ENCODE measurements around the gene CLSTN2.

CLSTN2 gene

DNA sequence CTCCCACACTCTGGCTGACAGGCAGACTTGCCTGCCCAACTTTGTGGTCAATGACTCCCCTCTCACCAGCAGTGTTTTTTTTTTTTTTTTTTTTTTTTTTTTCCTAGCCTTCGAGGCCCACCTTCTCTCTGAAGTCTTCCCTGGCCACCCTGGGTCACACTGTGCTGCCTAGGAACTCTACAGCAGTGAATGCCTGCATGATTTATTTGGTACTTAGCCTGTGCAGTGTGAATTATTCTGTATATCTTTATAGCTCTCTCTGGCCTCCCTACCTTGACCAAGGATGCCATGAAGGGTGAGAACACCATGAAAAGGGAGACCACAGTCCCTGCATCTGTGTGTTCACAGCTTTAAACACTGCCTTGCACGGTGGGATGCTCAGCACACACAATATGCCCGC is 141.6 kb downstream of the CLSTN2 start:
- Histone ChIP-seq H3K9me2 (replicated peaks; ENCODE audit: insufficient read depth, low read length) (no peaks in the 10 kb centered on the region), H3F3A (ENCODE audit: insufficient read depth, low read length) (no peaks in the 10 kb centered on the region), H3K79me2 (ENCODE audit: low read length) (no peaks in the 10 kb centered on the region), H3K36me3 (replicated peaks; ENCODE audit: insufficient read depth, low read length) (no peaks in the 10 kb centered on the region), H3K9me3 (replicated peaks; ENCODE audit: insufficient read depth, low read length) (no peaks in the 10 kb centered on the region), H4K20me1 (ENCODE audit: insufficient read depth, low read length) (no peaks in the 10 kb centered on the region), H3K4me2 (ENCODE audit: low read depth, low read length) (no peak overlapping the region), H3K9ac (ENCODE audit: low read length) (no peak overlapping the region), H3K27me3 (replicated peaks; ENCODE audit: insufficient read depth, low read length) (no peaks in the 10 kb centered on the region), H2AFZ (ENCODE audit: low read length) (no peak overlapping the region), H3K4me1 (ENCODE audit: low read length) (no peaks in the 10 kb centered on the region), H3K4me3 (ENCODE audit: low read length) (no peak overlapping the region), H3K27ac (ENCODE audit: low read length) (no peak overlapping the region)
- no peak for DNase-seq
- TF ChIP-seq EZH2 (optimal IDR thresholded peaks at IDR 0.05; ENCODE audit: low read depth, low read length) (no peak), EZH2phosphoT487 (IDR thresholded peaks at IDR 0.05; ENCODE audit: low read length) (no peak)
- TF ChIP-seq, protein P1, sequence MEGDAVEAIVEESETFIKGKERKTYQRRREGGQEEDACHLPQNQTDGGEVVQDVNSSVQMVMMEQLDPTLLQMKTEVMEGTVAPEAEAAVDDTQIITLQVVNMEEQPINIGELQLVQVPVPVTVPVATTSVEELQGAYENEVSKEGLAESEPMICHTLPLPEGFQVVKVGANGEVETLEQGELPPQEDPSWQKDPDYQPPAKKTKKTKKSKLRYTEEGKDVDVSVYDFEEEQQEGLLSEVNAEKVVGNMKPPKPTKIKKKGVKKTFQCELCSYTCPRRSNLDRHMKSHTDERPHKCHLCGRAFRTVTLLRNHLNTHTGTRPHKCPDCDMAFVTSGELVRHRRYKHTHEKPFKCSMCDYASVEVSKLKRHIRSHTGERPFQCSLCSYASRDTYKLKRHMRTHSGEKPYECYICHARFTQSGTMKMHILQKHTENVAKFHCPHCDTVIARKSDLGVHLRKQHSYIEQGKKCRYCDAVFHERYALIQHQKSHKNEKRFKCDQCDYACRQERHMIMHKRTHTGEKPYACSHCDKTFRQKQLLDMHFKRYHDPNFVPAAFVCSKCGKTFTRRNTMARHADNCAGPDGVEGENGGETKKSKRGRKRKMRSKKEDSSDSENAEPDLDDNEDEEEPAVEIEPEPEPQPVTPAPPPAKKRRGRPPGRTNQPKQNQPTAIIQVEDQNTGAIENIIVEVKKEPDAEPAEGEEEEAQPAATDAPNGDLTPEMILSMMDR (IDR thresholded peaks at IDR 0.05; ENCODE audit: low read length) = no peak

DNA sequence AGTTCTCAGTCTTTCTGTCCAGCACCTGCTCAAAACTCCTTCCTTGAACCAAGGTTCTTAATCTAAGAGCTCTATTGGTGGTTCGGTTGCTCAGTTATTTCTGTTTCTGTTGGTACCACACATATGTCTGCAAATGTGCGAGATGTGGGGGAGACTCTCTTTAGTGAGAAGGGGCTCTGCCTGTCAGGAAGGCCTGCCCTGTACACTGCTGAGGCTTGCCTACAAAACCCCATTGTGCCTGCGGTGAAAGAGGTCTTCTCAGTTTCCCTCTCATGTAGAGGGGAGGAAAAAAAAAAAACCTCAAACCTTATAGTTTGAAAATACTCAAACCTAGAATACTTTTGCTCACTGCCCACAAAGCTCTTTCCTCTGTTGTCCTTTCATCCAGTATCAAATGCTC is 142.4 kb downstream of the CLSTN2 start:
- Histone ChIP-seq H3K27ac (ENCODE audit: low read length) (no peak overlapping the region), H3F3A (ENCODE audit: insufficient read depth, low read length) (no peaks in the 10 kb centered on the region), H3K9me3 (replicated peaks; ENCODE audit: insufficient read depth, low read length) (no peaks in the 10 kb centered on the region), H3K4me1 (ENCODE audit: low read length) (no peaks in the 10 kb centered on the region), H3K27me3 (replicated peaks; ENCODE audit: insufficient read depth, low read length) (no peaks in the 10 kb centered on the region), H3K9ac (ENCODE audit: low read length) (no peak overlapping the region), H3K9me2 (replicated peaks; ENCODE audit: insufficient read depth, low read length) (no peaks in the 10 kb centered on the region), H3K79me2 (ENCODE audit: low read length) (no peaks in the 10 kb centered on the region), H3K4me2 (ENCODE audit: low read depth, low read length) (no peak overlapping the region), H4K20me1 (ENCODE audit: insufficient read depth, low read length) (no peaks in the 10 kb centered on the region), H2AFZ (ENCODE audit: low read length) (no peak overlapping the region), H3K36me3 (replicated peaks; ENCODE audit: insufficient read depth, low read length) (no peaks in the 10 kb centered on the region), H3K4me3 (ENCODE audit: low read length) (no peak overlapping the region)
- no peak for DNase-seq
- TF ChIP-seq, protein P1 (IDR thresholded peaks at IDR 0.05; ENCODE audit: low read length) = no peak
- TF ChIP-seq EZH2 (optimal IDR thresholded peaks at IDR 0.05; ENCODE audit: low read depth, low read length) = no peak
- no peak for TF ChIP-seq EZH2phosphoT487 (IDR thresholded peaks at IDR 0.05; ENCODE audit: low read length)

DNA sequence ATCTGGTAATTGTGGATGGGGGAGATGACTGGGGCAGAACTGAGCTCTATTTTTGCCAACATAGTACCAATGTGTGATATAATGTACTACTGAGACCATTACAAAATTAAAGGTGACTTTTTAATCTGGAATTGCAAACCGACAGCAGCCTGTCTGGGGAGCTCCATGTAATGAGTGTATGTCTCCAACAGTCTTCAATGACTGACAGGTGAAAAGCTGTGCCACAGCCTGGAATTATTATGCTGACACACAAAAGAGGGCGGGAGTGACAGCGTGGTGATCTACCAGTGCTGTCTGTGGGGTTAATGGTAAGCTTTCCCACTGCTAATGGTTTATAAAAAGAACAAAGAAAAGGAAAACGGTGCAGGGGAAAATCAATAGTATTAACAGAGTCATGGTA is 143.4 kb downstream of the CLSTN2 start:
- no peaks in the 10 kb centered on the region for H3K4me1 ChIP-seq (ENCODE audit: low read length)
- H3K27me3 ChIP-seq (replicated peaks; ENCODE audit: insufficient read depth, low read length) = no peaks in the 10 kb centered on the region
- no peaks in the 10 kb centered on the region for H3K79me2 ChIP-seq (ENCODE audit: low read length)
- H3K27ac ChIP-seq (ENCODE audit: low read length) = no peak overlapping the region
- TF ChIP-seq, protein P1 (IDR thresholded peaks at IDR 0.05; ENCODE audit: low read length) = no peak
- TF ChIP-seq EZH2 (optimal IDR thresholded peaks at IDR 0.05; ENCODE audit: low read depth, low read length) (no peak), EZH2phosphoT487 (IDR thresholded peaks at IDR 0.05; ENCODE audit: low read length) (no peak)
- H3K9me3 ChIP-seq (replicated peaks; ENCODE audit: insufficient read depth, low read length) = no peaks in the 10 kb centered on the region
- DNase-seq = no peak
- H3K4me3 ChIP-seq (ENCODE audit: low read length) = no peak overlapping the region
- H3K9ac ChIP-seq (ENCODE audit: low read length) = no peak overlapping the region
- H2AFZ ChIP-seq (ENCODE audit: low read length) = no peak overlapping the region
- no peaks in the 10 kb centered on the region for H4K20me1 ChIP-seq (ENCODE audit: insufficient read depth, low read length)
- no peaks in the 10 kb centered on the region for H3K36me3 ChIP-seq (replicated peaks; ENCODE audit: insufficient read depth, low read length)
- H3F3A ChIP-seq (ENCODE audit: insufficient read depth, low read length) = no peaks in the 10 kb centered on the region
- H3K4me2 ChIP-seq (ENCODE audit: low read depth, low read length) = no peak overlapping the region
- H3K9me2 ChIP-seq (replicated peaks; ENCODE audit: insufficient read depth, low read length) = no peaks in the 10 kb centered on the region

Data from MM.1S (cell line).